H1 (cell line): Measurements from ENCODE around the gene SLC9C1. TPM values are rescaled to one million over a fixed set of nuclear protein-coding genes. Genes with fewer than 3 reads are reported as not detected.

Experiments
- CBX5 ChIP-seq: fragments of 300-800, 300-1000 bp; sonication (generic); IDR thresholded peaks from 2 replicates; pipeline ENCODE4 v1.7.1; 2016; ENCODE audit warnings: antibody characterized with exemption, low read length, low read depth
- POLR2AphosphoS5 ChIP-seq: IDR thresholded peaks from 2 replicates; pipeline ENCODE4 v1.6.1; 2011; ENCODE audit warnings: low read depth, low read length
- RAD21 ChIP-seq, 2 experiments: IDR thresholded peaks in 1 of 2; conservative IDR thresholded peaks in 1 of 2; 2 replicates each; pipeline ENCODE4 v1.6.1; 2011; ENCODE audit warnings: low read depth in 2 of 2, low read length in 2 of 2, improper control_type of control experiment in 1 of 2, inconsistent platforms in 1 of 2, mild to moderate bottlenecking in 1 of 2, moderate library complexity in 1 of 2
- TAF1 ChIP-seq: IDR thresholded peaks from 2 replicates; pipeline ENCODE4 v1.6.1; 2011; ENCODE audit warnings: mild to moderate bottlenecking, low read depth, low read length
- TAF7 ChIP-seq: optimal IDR thresholded peaks from 2 replicates; pipeline ENCODE3; 2011; ENCODE audit warnings: low read depth, mild to moderate bottlenecking, inconsistent platforms, low read length, moderate library complexity, borderline replicate concordance
- polyA plus RNA-seq, 7 experiments: library from polyadenylated mRNA; depleted of rRNA in 3 of 7; stranded (reverse) in 5 of 7; unstranded in 2 of 7; fragments of >200 nt in 5 of 7; fragments of 200-250 nt in 2 of 7; gene quantifications; 1 replicate in 5 of 7; 2 replicates in 1 of 7; 4 replicates in 1 of 7; pipeline versions ENCODE4 v1.2.1 to v1.2.3, GENCODE V29; 2011 to 2013; ENCODE audit warnings: missing spikeins in 2 of 7, mixed read lengths in 2 of 7
- total RNA-seq: library from RNA; stranded (reverse); fragmentation: NEBNext Ultra II Directional; extraction: Animal tissue kit (Norgen Biotek cat#: 25700); gene quantifications from 2 replicates; pipeline ENCODE4 v1.2.1, GENCODE V29; 2021
- TF ChIP-seq, protein P1 (sequence below): fragments of 300-600 bp; sonication (generic); IDR thresholded peaks from 2 replicates; pipeline ENCODE4 v1.7.1; 2012; ENCODE audit warnings: low read length, moderate library complexity, mild to moderate bottlenecking, inconsistent platforms; ENCODE audit not compliant: insufficient replicate concordance

Gene SLC9C1
- total and polyA plus RNA-seq, 2 of the 8 experiments (the other 6 are each of a cell fraction or from before 2014, with no cell fraction given), result 0.15 to 0.24 TPM

DNA sequence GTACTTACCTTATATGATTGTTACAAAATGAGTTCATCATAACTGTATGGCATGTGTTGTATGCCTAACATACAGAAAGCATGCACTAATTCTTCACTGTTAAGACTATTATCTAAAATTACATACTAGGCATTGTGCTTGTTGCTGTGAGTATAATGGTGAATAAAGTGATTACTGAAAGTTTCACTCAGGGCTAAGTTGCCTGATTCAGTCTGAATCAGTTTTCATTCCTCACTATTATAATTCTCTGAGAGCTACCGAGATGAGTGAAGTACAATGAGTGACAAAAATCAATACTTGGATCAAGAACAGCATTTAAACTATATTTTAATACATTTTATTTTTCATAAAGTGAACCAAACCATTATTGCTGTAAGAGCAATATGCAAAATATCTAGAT lies 153.4 kb downstream of the SLC9C1 start (continued):
- TF ChIP-seq, protein P1, sequence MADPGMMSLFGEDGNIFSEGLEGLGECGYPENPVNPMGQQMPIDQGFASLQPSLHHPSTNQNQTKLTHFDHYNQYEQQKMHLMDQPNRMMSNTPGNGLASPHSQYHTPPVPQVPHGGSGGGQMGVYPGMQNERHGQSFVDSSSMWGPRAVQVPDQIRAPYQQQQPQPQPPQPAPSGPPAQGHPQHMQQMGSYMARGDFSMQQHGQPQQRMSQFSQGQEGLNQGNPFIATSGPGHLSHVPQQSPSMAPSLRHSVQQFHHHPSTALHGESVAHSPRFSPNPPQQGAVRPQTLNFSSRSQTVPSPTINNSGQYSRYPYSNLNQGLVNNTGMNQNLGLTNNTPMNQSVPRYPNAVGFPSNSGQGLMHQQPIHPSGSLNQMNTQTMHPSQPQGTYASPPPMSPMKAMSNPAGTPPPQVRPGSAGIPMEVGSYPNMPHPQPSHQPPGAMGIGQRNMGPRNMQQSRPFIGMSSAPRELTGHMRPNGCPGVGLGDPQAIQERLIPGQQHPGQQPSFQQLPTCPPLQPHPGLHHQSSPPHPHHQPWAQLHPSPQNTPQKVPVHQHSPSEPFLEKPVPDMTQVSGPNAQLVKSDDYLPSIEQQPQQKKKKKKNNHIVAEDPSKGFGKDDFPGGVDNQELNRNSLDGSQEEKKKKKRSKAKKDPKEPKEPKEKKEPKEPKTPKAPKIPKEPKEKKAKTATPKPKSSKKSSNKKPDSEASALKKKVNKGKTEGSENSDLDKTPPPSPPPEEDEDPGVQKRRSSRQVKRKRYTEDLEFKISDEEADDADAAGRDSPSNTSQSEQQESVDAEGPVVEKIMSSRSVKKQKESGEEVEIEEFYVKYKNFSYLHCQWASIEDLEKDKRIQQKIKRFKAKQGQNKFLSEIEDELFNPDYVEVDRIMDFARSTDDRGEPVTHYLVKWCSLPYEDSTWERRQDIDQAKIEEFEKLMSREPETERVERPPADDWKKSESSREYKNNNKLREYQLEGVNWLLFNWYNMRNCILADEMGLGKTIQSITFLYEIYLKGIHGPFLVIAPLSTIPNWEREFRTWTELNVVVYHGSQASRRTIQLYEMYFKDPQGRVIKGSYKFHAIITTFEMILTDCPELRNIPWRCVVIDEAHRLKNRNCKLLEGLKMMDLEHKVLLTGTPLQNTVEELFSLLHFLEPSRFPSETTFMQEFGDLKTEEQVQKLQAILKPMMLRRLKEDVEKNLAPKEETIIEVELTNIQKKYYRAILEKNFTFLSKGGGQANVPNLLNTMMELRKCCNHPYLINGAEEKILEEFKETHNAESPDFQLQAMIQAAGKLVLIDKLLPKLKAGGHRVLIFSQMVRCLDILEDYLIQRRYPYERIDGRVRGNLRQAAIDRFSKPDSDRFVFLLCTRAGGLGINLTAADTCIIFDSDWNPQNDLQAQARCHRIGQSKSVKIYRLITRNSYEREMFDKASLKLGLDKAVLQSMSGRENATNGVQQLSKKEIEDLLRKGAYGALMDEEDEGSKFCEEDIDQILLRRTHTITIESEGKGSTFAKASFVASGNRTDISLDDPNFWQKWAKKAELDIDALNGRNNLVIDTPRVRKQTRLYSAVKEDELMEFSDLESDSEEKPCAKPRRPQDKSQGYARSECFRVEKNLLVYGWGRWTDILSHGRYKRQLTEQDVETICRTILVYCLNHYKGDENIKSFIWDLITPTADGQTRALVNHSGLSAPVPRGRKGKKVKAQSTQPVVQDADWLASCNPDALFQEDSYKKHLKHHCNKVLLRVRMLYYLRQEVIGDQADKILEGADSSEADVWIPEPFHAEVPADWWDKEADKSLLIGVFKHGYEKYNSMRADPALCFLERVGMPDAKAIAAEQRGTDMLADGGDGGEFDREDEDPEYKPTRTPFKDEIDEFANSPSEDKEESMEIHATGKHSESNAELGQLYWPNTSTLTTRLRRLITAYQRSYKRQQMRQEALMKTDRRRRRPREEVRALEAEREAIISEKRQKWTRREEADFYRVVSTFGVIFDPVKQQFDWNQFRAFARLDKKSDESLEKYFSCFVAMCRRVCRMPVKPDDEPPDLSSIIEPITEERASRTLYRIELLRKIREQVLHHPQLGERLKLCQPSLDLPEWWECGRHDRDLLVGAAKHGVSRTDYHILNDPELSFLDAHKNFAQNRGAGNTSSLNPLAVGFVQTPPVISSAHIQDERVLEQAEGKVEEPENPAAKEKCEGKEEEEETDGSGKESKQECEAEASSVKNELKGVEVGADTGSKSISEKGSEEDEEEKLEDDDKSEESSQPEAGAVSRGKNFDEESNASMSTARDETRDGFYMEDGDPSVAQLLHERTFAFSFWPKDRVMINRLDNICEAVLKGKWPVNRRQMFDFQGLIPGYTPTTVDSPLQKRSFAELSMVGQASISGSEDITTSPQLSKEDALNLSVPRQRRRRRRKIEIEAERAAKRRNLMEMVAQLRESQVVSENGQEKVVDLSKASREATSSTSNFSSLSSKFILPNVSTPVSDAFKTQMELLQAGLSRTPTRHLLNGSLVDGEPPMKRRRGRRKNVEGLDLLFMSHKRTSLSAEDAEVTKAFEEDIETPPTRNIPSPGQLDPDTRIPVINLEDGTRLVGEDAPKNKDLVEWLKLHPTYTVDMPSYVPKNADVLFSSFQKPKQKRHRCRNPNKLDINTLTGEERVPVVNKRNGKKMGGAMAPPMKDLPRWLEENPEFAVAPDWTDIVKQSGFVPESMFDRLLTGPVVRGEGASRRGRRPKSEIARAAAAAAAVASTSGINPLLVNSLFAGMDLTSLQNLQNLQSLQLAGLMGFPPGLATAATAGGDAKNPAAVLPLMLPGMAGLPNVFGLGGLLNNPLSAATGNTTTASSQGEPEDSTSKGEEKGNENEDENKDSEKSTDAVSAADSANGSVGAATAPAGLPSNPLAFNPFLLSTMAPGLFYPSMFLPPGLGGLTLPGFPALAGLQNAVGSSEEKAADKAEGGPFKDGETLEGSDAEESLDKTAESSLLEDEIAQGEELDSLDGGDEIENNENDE, result no peak
- TF ChIP-seq TAF1 (no peak), CBX5 (no peak), RAD21 (IDR thresholded peaks at IDR 0.05 in 1 of 2, conservative IDR thresholded peaks at IDR 0.05 in 1 of 2; ENCODE audit: low read depth in 2 of 2, low read length in 2 of 2) (no peak), TAF7 (no peak), POLR2AphosphoS5 (no peak)
- TF ChIP-seq, all 59 proteins: peak for 0
